K562 (cell line): Measurements from ENCODE around the gene ZNF462.

ENCODE experiments used
- GABPB2 ChIP-seq: fragments of 250-450 bp; sonication (Bioruptor Pico); conservative IDR thresholded peaks from 2 replicates; pipeline ENCODE4 v1.5.1; 2021; ENCODE audit warnings: mild to moderate bottlenecking
- LARP7 ChIP-seq: fragments of 450-650 bp; IDR thresholded peaks from 2 replicates; pipeline ENCODE4 v1.6.1; 2016
- PURB ChIP-seq: sonication (generic); formaldehyde crosslinking; IDR thresholded peaks from 2 replicates; pipeline ENCODE4 v1.9.0; 2021; ENCODE audit warnings: low read depth, mild to moderate bottlenecking, missing genetic modification reagents
- RNF219 ChIP-seq: fragments of 250-450 bp; sonication (Bioruptor Pico); IDR thresholded peaks from 2 replicates; pipeline ENCODE4 v1.5.0; 2022; ENCODE audit warnings: mild to moderate bottlenecking
- ZNF589 ChIP-seq: fragments of 200-800 bp; sonication (Bioruptor generic); IDR thresholded peaks from 2 replicates; pipeline ENCODE4 v1.6.1; 2016; ENCODE audit warnings: low read depth, missing genetic modification characterization, missing compliant biosample characterization
- ZNF79 ChIP-seq: fragments of 250-450 bp; sonication (Bioruptor Pico); IDR thresholded peaks from 2 replicates; pipeline ENCODE4 v1.4.0; 2020; ENCODE audit warnings: low read depth, mild to moderate bottlenecking, moderate library complexity

- no peak for TF ChIP-seq GABPB2 (CRISPR knock-in tag)
- TF ChIP-seq RNF219 (CRISPR knock-in tag): no peak
- TF ChIP-seq LARP7: no peak
- TF ChIP-seq ZNF589: no peak
- TF ChIP-seq ZNF79 (CRISPR knock-in tag): no peak
- TF ChIP-seq PURB (CRISPR knock-in tag): no peak
Measured at GRCh38 chr9:106891286-106891685, 28.3 kb downstream of the ZNF462 start.
